Measurements from ENCODE around the gene SOWAHA. TPM values are rescaled to one million over a fixed set of nuclear protein-coding genes. Genes with fewer than 3 reads are reported as not detected.

The SOWAHA gene
- total RNA-seq, 4 donors from 2014 or later, result 0.13 to 0.28 TPM; not detected in 2

DNA sequence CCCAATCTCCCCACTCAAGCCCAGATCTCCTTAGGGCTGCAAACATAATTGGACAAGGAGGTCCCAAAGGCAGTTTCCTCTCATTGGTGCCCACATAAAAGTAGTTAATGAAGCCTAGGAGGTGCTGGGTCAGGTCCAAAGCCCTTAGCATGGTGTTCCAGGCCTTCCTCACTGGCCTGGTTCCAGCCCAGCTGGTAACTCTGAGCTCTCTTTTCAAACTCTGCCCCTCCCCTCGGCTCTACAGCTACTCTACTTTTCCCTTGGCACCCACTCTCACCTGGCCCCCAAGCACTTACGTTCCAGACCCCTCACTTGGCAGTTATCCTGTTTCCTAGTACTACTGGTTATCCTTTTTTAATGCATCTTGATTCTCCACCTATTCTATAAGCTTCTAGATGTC is 46.0 kb upstream of the SOWAHA start:
- ATAC-seq (ENCODE audit: low FRiP score) (no peak), DNase-seq (ENCODE audit: low spot score) (no peak)
- TF ChIP-seq, protein P1, sequence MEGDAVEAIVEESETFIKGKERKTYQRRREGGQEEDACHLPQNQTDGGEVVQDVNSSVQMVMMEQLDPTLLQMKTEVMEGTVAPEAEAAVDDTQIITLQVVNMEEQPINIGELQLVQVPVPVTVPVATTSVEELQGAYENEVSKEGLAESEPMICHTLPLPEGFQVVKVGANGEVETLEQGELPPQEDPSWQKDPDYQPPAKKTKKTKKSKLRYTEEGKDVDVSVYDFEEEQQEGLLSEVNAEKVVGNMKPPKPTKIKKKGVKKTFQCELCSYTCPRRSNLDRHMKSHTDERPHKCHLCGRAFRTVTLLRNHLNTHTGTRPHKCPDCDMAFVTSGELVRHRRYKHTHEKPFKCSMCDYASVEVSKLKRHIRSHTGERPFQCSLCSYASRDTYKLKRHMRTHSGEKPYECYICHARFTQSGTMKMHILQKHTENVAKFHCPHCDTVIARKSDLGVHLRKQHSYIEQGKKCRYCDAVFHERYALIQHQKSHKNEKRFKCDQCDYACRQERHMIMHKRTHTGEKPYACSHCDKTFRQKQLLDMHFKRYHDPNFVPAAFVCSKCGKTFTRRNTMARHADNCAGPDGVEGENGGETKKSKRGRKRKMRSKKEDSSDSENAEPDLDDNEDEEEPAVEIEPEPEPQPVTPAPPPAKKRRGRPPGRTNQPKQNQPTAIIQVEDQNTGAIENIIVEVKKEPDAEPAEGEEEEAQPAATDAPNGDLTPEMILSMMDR (IDR thresholded peaks at IDR 0.05), result no peak

DNA sequence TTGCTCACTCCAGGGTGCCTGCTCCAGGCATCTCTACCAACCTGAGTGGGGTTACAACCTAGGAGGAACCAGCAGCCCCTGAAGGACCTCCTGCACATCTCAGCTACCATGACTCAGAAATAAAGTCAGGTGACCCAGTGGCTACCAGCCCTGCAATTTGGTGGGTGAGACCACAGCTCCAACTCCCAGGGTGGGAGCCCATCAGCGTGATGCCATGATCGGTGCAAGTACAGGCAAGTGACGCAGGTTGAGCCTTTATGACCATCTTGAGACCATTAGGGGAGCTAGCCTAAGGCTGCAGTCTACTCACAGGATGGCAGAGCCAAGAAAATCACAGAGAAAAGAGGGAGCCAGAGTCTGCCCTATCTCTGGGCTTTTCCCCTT is 44.6 kb upstream of the SOWAHA start:
- DNase-seq (ENCODE audit: low spot score), result no peak
- ATAC-seq (ENCODE audit: low FRiP score), result no peak
- TF ChIP-seq, protein P1 (IDR thresholded peaks at IDR 0.05), result no peak

DNA sequence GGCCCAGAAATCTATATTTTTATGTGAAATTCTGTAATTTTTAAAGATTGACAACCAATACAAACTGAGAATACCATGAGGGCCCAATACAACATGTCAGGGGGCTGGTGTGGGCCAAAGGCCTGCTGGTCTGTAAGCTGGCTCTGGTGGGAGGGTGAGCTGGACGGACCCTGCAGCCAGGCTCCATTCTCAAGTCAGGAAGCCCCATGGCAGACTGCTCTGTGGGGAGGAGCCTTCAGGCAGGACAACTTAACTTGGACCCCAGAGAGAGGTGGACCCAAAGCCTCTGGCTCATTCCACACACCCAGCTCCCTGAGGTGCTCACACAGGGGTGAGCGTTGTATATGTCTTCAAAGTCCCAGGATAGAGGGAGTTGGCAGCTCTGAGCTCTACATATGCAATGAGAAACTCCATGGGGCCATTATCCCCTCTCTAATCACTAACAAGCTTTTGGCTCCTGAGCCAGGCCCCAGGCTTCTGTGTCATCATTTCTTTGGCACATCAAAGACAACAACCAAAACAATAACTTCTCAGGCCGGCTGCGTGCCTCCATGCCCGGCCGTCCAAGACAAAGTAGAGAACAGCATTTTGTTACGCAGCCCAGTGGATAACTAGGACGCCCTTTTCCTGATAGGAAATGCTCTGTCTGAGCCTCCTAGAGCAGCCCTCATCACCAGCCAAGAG is 42.5 kb upstream of the SOWAHA start:
- ATAC-seq (ENCODE audit: low FRiP score), result no peak
- TF ChIP-seq, protein P1 (IDR thresholded peaks at IDR 0.05), result no peak
- no peak for DNase-seq (ENCODE audit: low spot score)

DNA sequence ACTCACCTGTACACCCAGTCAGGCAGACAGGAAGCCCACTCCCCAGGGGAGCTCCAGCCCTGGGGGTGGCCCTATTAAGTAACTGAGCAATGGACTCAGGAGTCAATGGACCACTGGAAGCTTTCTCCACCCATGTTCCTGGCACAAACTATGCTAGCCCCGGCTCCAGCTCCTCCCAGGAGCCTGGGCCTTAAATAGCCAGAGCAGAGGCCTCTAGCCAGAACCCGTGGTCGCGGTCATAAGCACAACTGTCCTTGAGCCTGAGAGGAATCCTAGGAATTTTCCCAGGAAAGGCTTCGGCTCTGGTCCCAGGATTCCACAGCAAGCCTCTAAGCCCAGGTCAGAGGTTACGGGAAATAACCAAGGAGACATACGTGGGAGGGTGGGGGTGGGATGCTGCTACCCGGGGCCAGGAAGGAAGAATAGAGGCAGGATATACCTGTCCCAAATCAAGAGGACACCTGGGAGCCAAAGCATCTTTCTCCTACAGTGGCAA is 41.6 kb upstream of the SOWAHA start:
- no peak for ATAC-seq (ENCODE audit: low FRiP score)
- TF ChIP-seq, protein P1 (IDR thresholded peaks at IDR 0.05), result no peak
- DNase-seq (ENCODE audit: low spot score), result no peak

DNA sequence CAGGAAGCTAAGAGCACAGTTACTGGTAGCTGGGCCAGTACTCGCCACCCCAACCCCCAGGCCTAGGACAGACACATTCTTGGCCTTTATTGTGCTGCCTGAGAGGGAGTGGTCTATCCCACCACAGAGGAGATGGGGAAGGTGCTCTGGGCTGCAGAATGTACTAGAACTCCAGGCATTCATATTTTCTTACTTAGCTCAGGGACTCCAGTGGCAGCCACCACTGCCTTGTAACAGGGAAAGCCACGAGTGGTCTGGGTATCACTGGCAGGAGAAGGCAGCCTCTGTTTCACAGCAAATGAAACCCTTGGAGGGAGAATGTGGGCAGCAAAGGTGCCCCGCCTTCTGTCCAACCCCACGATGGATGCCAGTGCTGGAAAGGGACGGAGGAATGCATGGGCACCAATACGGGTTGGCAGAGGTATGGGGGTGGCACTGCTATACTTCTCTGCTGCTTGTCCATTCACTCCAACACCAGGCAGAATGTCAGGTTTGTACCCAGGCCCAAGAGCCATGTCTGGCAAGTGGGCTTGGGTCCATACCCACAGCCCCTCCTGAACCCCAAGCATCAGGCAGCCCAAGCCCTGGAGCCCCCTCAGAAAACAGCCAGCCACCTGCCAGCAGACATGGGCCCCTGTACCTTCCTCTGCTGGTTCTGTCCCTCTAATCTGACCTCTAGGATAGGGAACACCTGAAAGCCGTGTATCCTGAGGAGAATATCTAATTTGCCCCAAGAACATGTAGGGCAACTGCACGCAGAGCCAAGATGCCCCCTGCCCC is 40.6 kb upstream of the SOWAHA start:
- ATAC-seq (ENCODE audit: low FRiP score) (no peak), DNase-seq (ENCODE audit: low spot score) (no peak)
- TF ChIP-seq, protein P1 (IDR thresholded peaks at IDR 0.05), result no peak

DNA sequence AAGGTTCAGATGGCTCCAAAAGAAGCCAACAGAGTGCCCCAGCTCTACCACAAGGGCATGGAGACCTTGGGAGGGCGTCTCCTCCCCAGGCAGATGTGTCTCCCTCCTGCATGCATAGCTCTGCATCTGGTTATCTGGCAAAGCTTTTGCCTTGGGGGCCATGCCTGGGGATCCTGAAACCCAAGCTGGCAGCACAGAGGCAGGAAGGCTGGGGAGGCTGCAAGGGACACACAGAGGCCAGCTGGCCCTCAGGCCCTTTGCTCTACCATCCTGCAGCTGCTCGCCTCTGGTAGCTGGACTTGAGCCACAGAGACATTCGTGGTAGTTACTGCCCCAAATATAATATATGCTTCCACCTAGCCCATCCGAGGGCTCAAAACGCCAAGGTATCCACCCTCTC is 40.0 kb upstream of the SOWAHA start:
- TF ChIP-seq, protein P1 (IDR thresholded peaks at IDR 0.05), result no peak
- ATAC-seq (ENCODE audit: low FRiP score) (no peak), DNase-seq (ENCODE audit: low spot score) (no peak)
